IPS-20b (cell line): Measurements from ENCODE around the gene SCGB3A1.

Source experiments
- H3K27ac ChIP-seq: one replicate; pipeline ENCODE4 v1.5.1; 2013; ENCODE audit warnings: low read length
- H3K27me3 ChIP-seq: 2 replicates; pipeline ENCODE4 v1.6.1; 2013; ENCODE audit warnings: mild to moderate bottlenecking, low read length, inconsistent platforms; ENCODE audit not compliant: insufficient read depth
- H3K36me3 ChIP-seq: 2 replicates; pipeline ENCODE4 v1.6.1; 2013; ENCODE audit warnings: low read depth, mild to moderate bottlenecking, inconsistent platforms, low read length, moderate library complexity; ENCODE audit not compliant: insufficient read depth
- H3K4me1 ChIP-seq: 2 replicates; pipeline ENCODE4 v1.6.1; 2013; ENCODE audit warnings: mild to moderate bottlenecking, control low read depth, inconsistent platforms, low read length, moderate library complexity; ENCODE audit not compliant: insufficient read depth
- H3K4me3 ChIP-seq: 2 replicates; pipeline ENCODE4 v1.5.1; 2013; ENCODE audit warnings: mild to moderate bottlenecking, low read length, inconsistent platforms
- H3K9ac ChIP-seq: 2 replicates; pipeline ENCODE4 v1.6.1; 2013; ENCODE audit warnings: low read depth, mild to moderate bottlenecking, inconsistent platforms, low read length, moderate library complexity
- H3K9me3 ChIP-seq: 2 replicates; pipeline ENCODE4 v1.6.1; 2013; ENCODE audit warnings: mild to moderate bottlenecking, low read depth, low read length, inconsistent platforms; ENCODE audit not compliant: insufficient read depth

Gene SCGB3A1, protein sequence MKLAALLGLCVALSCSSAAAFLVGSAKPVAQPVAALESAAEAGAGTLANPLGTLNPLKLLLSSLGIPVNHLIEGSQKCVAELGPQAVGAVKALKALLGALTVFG

DNA sequence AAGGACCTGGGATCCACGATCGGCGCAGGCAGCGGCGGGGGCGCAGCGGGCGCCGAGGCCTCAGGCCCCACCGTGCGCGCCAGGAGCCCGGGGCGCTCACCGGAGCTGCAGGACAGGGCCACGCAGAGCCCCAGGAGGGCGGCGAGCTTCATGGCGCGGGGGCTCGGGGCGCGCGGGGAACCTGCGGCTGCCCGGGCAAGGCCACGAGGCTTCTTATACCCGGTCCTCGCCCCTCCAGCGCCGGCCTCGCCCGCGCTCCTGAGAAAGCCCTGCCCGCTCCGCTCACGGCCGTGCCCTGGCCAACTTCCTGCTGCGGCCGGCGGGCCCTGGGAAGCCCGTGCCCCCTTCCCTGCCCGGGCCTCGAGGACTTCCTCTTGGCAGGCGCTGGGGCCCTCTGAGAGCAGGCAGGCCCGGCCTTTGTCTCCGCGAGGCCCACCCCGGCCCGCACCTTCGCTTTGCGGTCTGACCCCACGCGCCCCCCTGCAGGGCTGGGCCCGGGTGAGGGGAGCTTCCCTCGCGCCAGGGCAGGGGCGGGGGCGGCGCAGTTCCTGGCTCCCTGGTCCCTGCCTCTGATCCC, at the start of gene SCGB3A1:
Gene SCGB3A1 (minus strand): TSS at position 189 of the 577 bp plus-strand sequence. CDS start 37 bp downstream, at position 152.
- no peaks in the 10 kb centered on the region for H3K9me3 ChIP-seq
- peaks cover 75% of the 10 kb centered on the region for H3K27me3 ChIP-seq
- H3K4me3 ChIP-seq: peak within 1 kb of the TSS; percentile 59
- H3K36me3 ChIP-seq: no peaks in the 10 kb centered on the region
- no peak within 1 kb of the TSS for H3K9ac ChIP-seq
- no peak within 1 kb of the TSS for H3K27ac ChIP-seq
- no peaks in the 10 kb centered on the region for H3K4me1 ChIP-seq

- H3K4me3 ChIP-seq: no peak overlapping the region
- H3K4me1 ChIP-seq: no peaks in the 10 kb centered on the region
- no peaks in the 10 kb centered on the region for H3K36me3 ChIP-seq
- H3K27me3 ChIP-seq: peaks cover 4% of the 10 kb centered on the region; the same call in 1 of the 2 replicates
- no peaks in the 10 kb centered on the region for H3K9me3 ChIP-seq
- H3K9ac ChIP-seq: no peak overlapping the region
- H3K27ac ChIP-seq: no peak overlapping the region
These were observed 49.2 kb upstream of the SCGB3A1 start for GRCh38 chr5:180640611-180640860.

DNA sequence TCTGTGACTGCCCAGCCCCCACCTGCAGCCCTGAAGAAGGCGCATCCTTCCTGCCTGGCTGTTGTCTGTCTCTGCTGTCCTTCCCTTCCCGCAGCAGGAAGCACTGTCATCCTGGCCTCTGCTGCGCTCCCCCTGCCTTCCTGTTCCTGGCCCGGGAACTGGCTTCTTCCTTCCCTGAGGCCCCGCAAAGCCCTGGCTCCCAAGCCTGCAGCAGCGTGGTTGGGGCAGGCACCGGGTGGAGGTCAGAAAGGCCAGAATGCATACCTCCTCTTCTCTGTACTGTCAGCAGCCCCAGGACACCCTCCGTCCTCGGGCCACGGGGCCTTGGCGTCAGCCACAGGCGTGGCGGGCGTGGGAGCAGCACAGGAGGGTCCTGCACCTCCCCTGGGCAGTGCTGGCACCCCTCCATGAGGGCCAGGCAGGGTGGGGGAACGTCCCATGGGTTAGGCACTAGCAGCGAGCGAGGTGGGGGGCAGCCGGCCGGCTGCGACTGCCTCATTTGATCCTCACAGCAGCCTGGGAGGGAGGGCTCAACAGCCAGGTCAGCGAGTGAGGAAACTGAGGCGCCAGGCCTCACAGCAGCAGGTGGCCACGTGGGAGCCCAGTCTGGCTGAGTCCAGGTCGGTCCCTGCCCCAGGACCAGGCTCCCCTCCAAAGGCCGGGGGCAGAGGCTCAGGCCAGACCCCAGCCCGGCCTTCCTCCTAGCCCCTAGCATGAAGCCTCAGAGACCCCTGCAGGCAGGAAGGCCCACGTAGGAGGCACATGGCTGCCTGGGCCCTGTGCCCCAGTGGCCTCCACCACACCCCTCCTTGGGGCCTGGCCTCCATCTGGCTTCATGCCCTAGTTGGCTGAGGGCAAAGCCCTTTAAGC, 48.7 kb upstream of the SCGB3A1 start:
- H3K36me3 ChIP-seq: no peaks in the 10 kb centered on the region
- no peaks in the 10 kb centered on the region for H3K4me1 ChIP-seq
- no peak overlapping the region for H3K9ac ChIP-seq
- H3K9me3 ChIP-seq: no peaks in the 10 kb centered on the region
- H3K4me3 ChIP-seq: no peak overlapping the region
- peaks cover 4% of the 10 kb centered on the region; the same call in 1 of the 2 replicates for H3K27me3 ChIP-seq
- no peak overlapping the region for H3K27ac ChIP-seq

DNA sequence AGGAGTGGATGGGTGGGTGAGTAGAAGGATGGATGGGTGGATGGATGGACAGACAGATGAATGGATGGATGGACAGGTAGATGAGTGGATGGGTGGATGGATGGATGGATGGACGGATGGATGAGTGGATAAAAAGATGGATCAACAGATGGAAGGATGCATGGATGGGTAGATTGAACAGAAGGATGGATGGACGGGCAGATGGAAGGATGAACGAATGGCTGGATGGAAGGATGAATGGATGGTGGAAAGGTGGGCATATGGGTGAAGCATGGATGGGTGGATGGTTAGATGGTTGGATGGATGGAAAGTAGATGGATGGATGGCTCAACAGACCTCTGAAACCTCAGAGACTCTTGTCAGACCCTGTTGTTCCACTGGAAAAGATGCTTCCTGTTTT, 48.0 kb upstream of the SCGB3A1 start:
- H3K36me3 ChIP-seq: no peaks in the 10 kb centered on the region
- H3K9me3 ChIP-seq: no peaks in the 10 kb centered on the region
- H3K9ac ChIP-seq: no peak overlapping the region
- H3K27ac ChIP-seq: no peak overlapping the region
- H3K4me3 ChIP-seq: no peak overlapping the region
- no peaks in the 10 kb centered on the region for H3K4me1 ChIP-seq
- H3K27me3 ChIP-seq: no peaks in the 10 kb centered on the region

GRCh38 chr5:180637962-180638680, 46.8 kb upstream of the SCGB3A1 start:
- no peaks in the 10 kb centered on the region for H3K4me1 ChIP-seq
- no peaks in the 10 kb centered on the region for H3K27me3 ChIP-seq
- no peak overlapping the region for H3K9ac ChIP-seq

DNA sequence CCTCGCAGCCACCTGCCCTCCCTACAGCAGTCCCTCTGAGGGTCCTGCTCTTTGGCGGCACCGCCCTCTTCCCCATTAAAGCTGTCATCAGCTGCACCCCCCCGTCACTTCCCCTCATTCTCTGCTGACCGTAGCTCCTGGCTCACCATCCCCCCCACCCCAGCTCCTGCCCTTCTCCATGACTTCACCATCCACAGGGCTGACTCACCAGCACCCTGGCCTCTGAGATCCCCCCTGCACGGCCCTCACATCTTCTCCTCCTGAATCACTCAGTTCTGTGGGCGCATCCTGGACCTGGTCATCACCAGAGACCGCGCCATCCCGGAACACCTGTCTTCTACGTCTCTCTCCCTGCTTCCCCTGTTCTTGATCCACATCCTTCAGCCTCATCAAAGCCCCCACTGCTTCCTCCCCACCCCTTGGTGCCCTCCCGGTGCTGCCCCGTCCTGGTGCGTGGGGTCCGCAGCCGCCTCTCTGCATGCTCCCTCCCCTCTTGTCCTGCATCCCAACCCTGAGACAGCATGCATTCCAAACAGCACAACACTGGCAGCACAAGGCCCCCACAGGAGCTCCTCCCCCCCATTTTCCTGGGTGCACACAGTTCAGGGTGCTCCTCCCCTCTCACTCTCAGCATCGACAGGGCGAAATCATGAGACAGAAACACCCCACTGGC, 45.2 kb upstream of the SCGB3A1 start:
- H3K4me1 ChIP-seq: no peaks in the 10 kb centered on the region
- H3K27ac ChIP-seq: no peak overlapping the region
- H3K27me3 ChIP-seq: no peaks in the 10 kb centered on the region
- H3K4me3 ChIP-seq: no peak overlapping the region
- H3K9ac ChIP-seq: no peak overlapping the region
- H3K36me3 ChIP-seq: no peaks in the 10 kb centered on the region
- H3K9me3 ChIP-seq: no peaks in the 10 kb centered on the region

More at GRCh38 chr5:180637962-180638680, 46.8 kb upstream of the SCGB3A1 start:
- H3K9me3 ChIP-seq: no peaks in the 10 kb centered on the region
- H3K36me3 ChIP-seq: no peaks in the 10 kb centered on the region
- no peak overlapping the region for H3K4me3 ChIP-seq
- no peak overlapping the region for H3K27ac ChIP-seq

DNA sequence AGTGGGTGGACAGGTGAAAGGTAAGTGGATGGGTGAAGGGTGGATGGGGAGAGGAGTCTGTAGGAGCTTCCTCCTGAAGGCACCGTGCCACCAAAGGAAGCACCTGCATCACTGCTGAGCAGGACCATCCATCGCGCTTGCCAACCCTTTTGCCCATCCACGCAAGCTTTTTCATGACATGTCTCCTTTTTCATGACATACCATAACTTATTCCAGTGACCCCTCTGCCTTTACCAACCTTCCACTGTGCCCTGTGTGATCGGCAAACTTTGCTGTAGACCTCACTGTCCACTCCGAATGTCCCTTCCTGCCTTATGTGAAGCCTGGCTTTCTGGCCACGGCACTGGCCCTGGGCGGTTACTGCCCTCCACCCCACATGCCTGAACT, 44.7 kb upstream of the SCGB3A1 start:
- Histone ChIP-seq H3K9ac (no peak overlapping the region), H3K4me1 (no peaks in the 10 kb centered on the region), H3K27me3 (no peaks in the 10 kb centered on the region), H3K36me3 (no peaks in the 10 kb centered on the region), H3K9me3 (no peaks in the 10 kb centered on the region), H3K27ac (no peak overlapping the region), H3K4me3 (no peak overlapping the region)

- Histone ChIP-seq H3K4me1 (no peaks in the 10 kb centered on the region), H3K36me3 (no peaks in the 10 kb centered on the region), H3K4me3 (no peak overlapping the region), H3K27ac (no peak overlapping the region), H3K9ac (no peak overlapping the region), H3K9me3 (no peaks in the 10 kb centered on the region), H3K27me3 (no peaks in the 10 kb centered on the region)
These were observed 42.2 kb upstream of the SCGB3A1 start for GRCh38 chr5:180633283-180634177.

DNA sequence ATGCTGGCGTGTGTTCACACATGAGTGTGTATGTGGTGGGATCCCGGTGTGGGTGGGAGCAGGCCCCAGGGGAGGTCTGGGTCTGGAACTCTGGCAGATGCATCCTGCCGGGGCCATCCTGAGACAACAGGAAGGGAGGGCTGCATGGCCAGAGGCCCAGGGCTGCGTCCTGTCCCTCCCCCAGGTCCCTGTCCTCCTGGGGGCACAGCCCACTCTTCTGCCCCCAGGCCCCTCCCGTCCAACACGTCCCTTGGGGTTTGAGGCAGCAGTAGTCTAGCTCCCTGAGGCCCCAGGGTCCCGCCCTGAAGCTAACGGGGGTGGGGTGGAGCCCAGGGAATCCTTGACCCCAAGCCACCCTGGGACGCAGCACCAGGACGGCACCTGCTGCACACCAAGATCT, 41.5 kb upstream of the SCGB3A1 start:
- H3K4me1 ChIP-seq: no peaks in the 10 kb centered on the region
- H3K27me3 ChIP-seq: no peaks in the 10 kb centered on the region
- no peak overlapping the region for H3K9ac ChIP-seq
- no peaks in the 10 kb centered on the region for H3K36me3 ChIP-seq
- H3K4me3 ChIP-seq: no peak overlapping the region
- H3K27ac ChIP-seq: no peak overlapping the region
- no peaks in the 10 kb centered on the region for H3K9me3 ChIP-seq

DNA sequence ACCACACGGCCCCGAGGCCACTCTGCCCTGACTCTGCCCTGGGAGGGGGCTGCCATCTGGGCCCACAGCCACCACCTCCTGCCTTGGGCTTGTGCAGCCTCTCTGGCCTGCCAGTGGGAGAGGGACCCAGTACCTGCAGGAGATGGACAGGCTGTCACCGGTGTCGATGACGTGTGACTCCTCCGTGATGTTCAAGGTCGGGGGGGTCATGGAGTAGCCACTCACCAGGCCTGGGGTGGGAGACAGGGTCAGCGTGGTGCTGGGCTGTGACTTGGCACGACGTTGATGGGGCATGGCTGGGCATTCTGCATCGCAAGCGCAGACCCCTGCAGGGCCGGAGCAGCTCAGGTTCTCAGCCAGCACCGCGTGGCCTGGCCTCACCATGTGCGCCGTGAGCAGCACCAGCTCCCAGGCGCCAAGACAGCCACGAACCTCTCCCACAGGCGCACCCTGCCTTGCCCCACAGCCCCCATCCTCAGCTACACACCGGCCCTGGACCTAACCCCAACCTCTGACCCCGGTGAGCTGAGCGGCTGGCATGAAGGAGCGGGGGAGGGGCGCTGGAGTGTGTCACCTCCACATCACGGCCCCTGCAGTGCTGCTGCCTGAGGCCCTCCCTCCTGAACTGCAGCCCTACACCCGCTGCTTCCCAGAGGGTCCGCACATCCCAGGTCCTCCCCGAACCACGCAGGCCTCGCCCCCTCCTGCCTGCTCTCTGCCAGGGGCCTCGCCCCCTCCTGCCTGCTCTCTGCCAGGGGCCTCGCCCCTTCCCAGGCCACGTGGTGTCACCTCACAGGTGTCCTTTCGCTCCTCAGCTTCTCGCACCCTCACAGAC, 40.5 kb upstream of the SCGB3A1 start:
- no peak overlapping the region for H3K4me3 ChIP-seq
- H3K36me3 ChIP-seq: no peaks in the 10 kb centered on the region
- H3K9ac ChIP-seq: no peak overlapping the region
- no peak overlapping the region for H3K27ac ChIP-seq
- H3K9me3 ChIP-seq: no peaks in the 10 kb centered on the region
- H3K27me3 ChIP-seq: no peaks in the 10 kb centered on the region
- H3K4me1 ChIP-seq: no peaks in the 10 kb centered on the region
